IMR-90 (cell line): ENCODE measurements around the gene SYP. TPM values are rescaled to one million over a fixed set of nuclear protein-coding genes. Genes with fewer than 3 reads are reported as not detected.

Experiments used
- ATAC-seq: fragments of 200-7000 bp; cut with Tn5 transposase; 2 replicates; pipeline ENCODE4 v1.9.1; 2020; ENCODE audit warnings: low read depth, mild to moderate bottlenecking, moderate library complexity
- BruUV-seq: library from RNA; stranded (reverse); fragments of 400-500 nt; replicated peaks from 2 replicates; lab custom pipeline; 2021; lab: Mats Ljungman, UMichigan
- CTCF ChIA-PET: fragments of 300-600 bp; formaldehyde crosslinking; extraction: SDS; loops from one replicate; lab custom pipeline; 2021; ENCODE audit warnings: antibody characterized with exemption; lab: Yijun Ruan, JAX
- POLR2A ChIA-PET: fragments of 300-600 bp; sonication (Branson Sonifier 250); formaldehyde crosslinking; loops from one replicate; lab custom pipeline; 2022; ENCODE audit warnings: antibody characterized with exemption; ENCODE audit not compliant: unreplicated experiment; lab: Charles Lee
- DNase-seq: peaks from one replicate; pipeline ENCODE4 v3.0.0; 2013
- H2AFZ ChIP-seq: replicated peaks from 2 replicates; pipeline ENCODE3; 2013; ENCODE audit warnings: low read length, mild to moderate bottlenecking; ENCODE audit not compliant: poor library complexity
- H2AK5ac ChIP-seq: 2 replicates; pipeline ENCODE4 v1.6.1; 2013; ENCODE audit warnings: low read depth, low read length, inconsistent platforms
- H2AK9ac ChIP-seq: replicated peaks from 2 replicates; pipeline ENCODE3; 2013; ENCODE audit warnings: mild to moderate bottlenecking, low read depth, low read length, moderate library complexity; ENCODE audit not compliant: poor library complexity
- H2BK120ac ChIP-seq: 2 replicates; pipeline ENCODE4 v1.6.1; 2013; ENCODE audit warnings: low read depth, low read length, inconsistent platforms
- H2BK15ac ChIP-seq: 3 replicates; pipeline ENCODE4 v1.6.1; 2013; ENCODE audit warnings: low read depth, low read length, inconsistent platforms
- H2BK20ac ChIP-seq: 2 replicates; pipeline ENCODE4 v1.6.1; 2013; ENCODE audit warnings: low read depth, mild to moderate bottlenecking, inconsistent platforms, low read length, moderate library complexity
- H2BK5ac ChIP-seq: 2 replicates; pipeline ENCODE4 v1.6.1; 2013; ENCODE audit warnings: mild to moderate bottlenecking, low read depth, low read length, inconsistent platforms; ENCODE audit not compliant: poor library complexity, severe bottlenecking
- H3K14ac ChIP-seq: replicated peaks from 2 replicates; pipeline ENCODE4 v1.6.1; 2013; ENCODE audit warnings: low read depth, low read length, inconsistent platforms
- H3K18ac ChIP-seq: 2 replicates; pipeline ENCODE4 v1.6.1; 2013; ENCODE audit warnings: low read depth, low read length, control low read depth
- H3K23ac ChIP-seq: 2 replicates; pipeline ENCODE4 v1.6.1; 2013; ENCODE audit warnings: low read depth, low read length, inconsistent platforms
- H3K27ac ChIP-seq: 2 replicates; pipeline ENCODE4 v1.5.1; 2013; ENCODE audit warnings: mild to moderate bottlenecking, control low read depth, low read length; ENCODE audit not compliant: insufficient read depth
- H3K27me3 ChIP-seq: 2 replicates; pipeline ENCODE4 v1.6.1; 2013; ENCODE audit warnings: low read length; ENCODE audit not compliant: control insufficient read depth, insufficient read depth
- H3K36me3 ChIP-seq: 2 replicates; pipeline ENCODE4 v1.6.1; 2013; ENCODE audit warnings: low read length, mixed read lengths; ENCODE audit not compliant: control insufficient read depth, insufficient read depth
- H3K4ac ChIP-seq: 2 replicates; pipeline ENCODE4 v1.6.1; 2013; ENCODE audit warnings: low read depth, low read length, inconsistent platforms
- H3K4me1 ChIP-seq: 2 replicates; pipeline ENCODE4 v1.6.1; 2013; ENCODE audit warnings: low read length, mixed read lengths; ENCODE audit not compliant: control insufficient read depth, insufficient read depth
- H3K4me2 ChIP-seq: 2 replicates; pipeline ENCODE4 v1.6.1; 2013; ENCODE audit warnings: low read depth, mild to moderate bottlenecking, control low read depth, low read length, moderate library complexity
- H3K4me3 ChIP-seq: 2 replicates; pipeline ENCODE4 v1.5.1; 2013; ENCODE audit warnings: low read depth, mild to moderate bottlenecking, control low read depth, low read length, moderate library complexity; ENCODE audit not compliant: insufficient read depth
- H3K56ac ChIP-seq: 2 replicates; pipeline ENCODE4 v1.6.1; 2013; ENCODE audit warnings: low read length, inconsistent platforms; ENCODE audit not compliant: insufficient read depth; ENCODE audit errors: extremely low read depth
- H3K79me1 ChIP-seq, 2 experiments: 2 replicates each; pipeline ENCODE4 v1.6.1; 2013; ENCODE audit warnings: low read length in 2 of 2, inconsistent platforms in 1 of 2, low read depth in 1 of 2
- H3K9ac ChIP-seq: 2 replicates; pipeline ENCODE4 v1.6.1; 2013; ENCODE audit warnings: low read depth, low read length, control low read depth
- H3K9me1 ChIP-seq: 2 replicates; pipeline ENCODE4 v1.6.1; 2013; ENCODE audit warnings: low read length, inconsistent platforms; ENCODE audit not compliant: insufficient read depth
- H3K9me3 ChIP-seq: 2 replicates; pipeline ENCODE4 v1.6.1; 2013; ENCODE audit warnings: low read length; ENCODE audit not compliant: control insufficient read depth, insufficient read depth
- H4K20me1 ChIP-seq: 2 replicates; pipeline ENCODE4 v1.6.1; 2013; ENCODE audit warnings: low read length, inconsistent platforms; ENCODE audit not compliant: insufficient read depth
- H4K5ac ChIP-seq: 2 replicates; pipeline ENCODE4 v1.6.1; 2013; ENCODE audit warnings: mild to moderate bottlenecking, low read depth, low read length, control low read depth
- H4K8ac ChIP-seq, 2 experiments: 2 replicates each; pipeline ENCODE4 v1.6.1; 2013; ENCODE audit warnings: low read depth in 2 of 2, low read length in 2 of 2, control low read depth in 1 of 2, inconsistent platforms in 1 of 2
- H4K91ac ChIP-seq: 2 replicates; pipeline ENCODE4 v1.6.1; 2013; ENCODE audit warnings: low read depth, low read length, inconsistent platforms; ENCODE audit not compliant: insufficient read depth
- BHLHE40 ChIP-seq: fragments of 150-350 bp; IDR thresholded peaks from 2 replicates; pipeline ENCODE4 v1.6.1; 2016; ENCODE audit warnings: mild to moderate bottlenecking, low read depth, low read length
- FOS ChIP-seq: fragments of 150-350 bp; IDR thresholded peaks from 2 replicates; pipeline ENCODE4 v1.6.1; 2016; ENCODE audit warnings: low read depth, low read length
- POLR2A ChIP-seq: IDR thresholded peaks from 2 replicates; pipeline ENCODE4 v1.6.1; 2012; ENCODE audit warnings: mild to moderate bottlenecking, low read depth, low read length
- SMC3 ChIP-seq: fragments of 150-350 bp; IDR thresholded peaks from 2 replicates; pipeline ENCODE4 v1.6.1; 2016; ENCODE audit warnings: low read depth, mild to moderate bottlenecking, antibody characterized with exemption, low read length, moderate library complexity
- WGBS, 2 experiments: methylation state at CpG; one replicate each; pipeline versions ENCODE4 v1.1.5 to v1.1.7; 2013; ENCODE audit warnings: missing lambda C conversion rate in 2 of 2; ENCODE audit not compliant: insufficient read length in 1 of 2; ENCODE audit errors: extremely low coverage in 2 of 2; 5-methylcytosine and 5-hydroxymethylcytosine counted together
- dilution Hi-C: fragments of 300-500 bp; cut with HindIII; formaldehyde crosslinking; loops from one replicate; pipeline ENCODE4 v1.14.3; 2018; ENCODE audit warnings: low sequenced_read_pairs; ENCODE audit not compliant: unreplicated experiment
- in situ Hi-C: fragments of 300-500 bp; cut with MboI; formaldehyde crosslinking; loops from 3 replicates; pipeline ENCODE4 v1.14.3; 2019; ENCODE audit warnings: low sequenced_read_pairs, inconsistent platforms, mixed read lengths
- intact Hi-C: fragments of 100-400 bp; cut with micrococcal nuclease; formaldehyde crosslinking; loops from 2 replicates; pipeline ENCODE4 v1.10.0; 2022
- polyA plus RNA-seq, 3 experiments: library from polyadenylated mRNA; depleted of rRNA; stranded (reverse); fragments of >200 nt; gene quantifications; 2 replicates each; pipeline ENCODE4 v1.2.3, GENCODE V29; 2012; ENCODE audit warnings: low replicate concordance in 1 of 3
- total RNA-seq: library from RNA; depleted of rRNA; stranded (reverse); fragments of >200 nt; gene quantifications from 2 replicates; pipeline ENCODE4 v1.2.3, GENCODE V29; 2012

The SYP gene
- total and polyA plus RNA-seq, 2 of the 4 experiments (the other 2 are of a cell fraction): under 0.01 to 0.05 TPM

DNA sequence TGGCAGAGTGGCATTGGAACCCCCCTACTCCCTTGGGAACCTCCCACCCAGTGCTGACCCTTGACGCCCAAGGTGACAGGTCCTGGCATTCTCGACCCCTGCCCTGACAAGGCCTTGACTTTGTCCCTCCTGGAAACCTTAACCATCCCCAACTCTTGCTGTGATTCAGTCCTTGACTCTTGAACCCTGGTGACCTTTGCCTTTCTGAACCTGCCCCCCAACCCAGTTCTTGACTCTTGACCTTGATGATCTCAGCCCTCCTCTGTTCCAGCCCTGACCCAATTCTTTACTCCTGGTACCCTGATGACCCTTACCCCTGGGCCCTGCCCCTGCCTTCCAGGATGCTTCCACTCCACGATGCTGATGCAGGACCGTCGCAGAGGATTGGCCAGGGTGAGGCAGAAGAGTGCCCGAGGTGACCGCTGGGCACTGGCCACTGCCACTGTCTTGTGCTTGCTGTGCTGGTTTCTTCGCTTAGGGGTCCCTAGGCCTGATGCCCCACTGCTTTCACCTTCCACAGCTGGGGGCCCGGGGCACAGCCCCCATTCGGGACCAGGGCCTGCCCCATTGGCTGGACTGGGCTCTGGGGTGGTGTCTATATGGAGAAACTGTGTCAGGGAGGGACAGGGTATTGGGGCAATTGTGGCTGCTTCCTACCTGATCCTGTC is 31.5 kb upstream of the SYP start:
- H2BK5ac ChIP-seq: no peak overlapping the region
- H2AK5ac ChIP-seq: no peak overlapping the region
- 86% methylated on average over 4 of the region's 10 CpGs; no CpG with 5 or more reads in 1 of the 2 experiments for WGBS, 2 experiments
- CTCF ChIA-PET: no interaction called here
- no peak overlapping the region for H3K4me3 ChIP-seq
- H2BK15ac ChIP-seq: no peak overlapping the region
- H2BK20ac ChIP-seq: no peak overlapping the region
- H3K27me3 ChIP-seq: no peaks in the 10 kb centered on the region; the same call in 1 of the 2 replicates
- POLR2A ChIA-PET: no interaction called here
- dilution Hi-C loops: no loop called here
- no peak overlapping the region for H3K14ac ChIP-seq
- H4K8ac ChIP-seq: no peak overlapping the region
- H3K9ac ChIP-seq: no peak overlapping the region
- ATAC-seq: no peak
- H3K36me3 ChIP-seq: no peaks in the 10 kb centered on the region
- H3K23ac ChIP-seq: no peak overlapping the region
- no peaks in the 10 kb centered on the region for H3K9me1 ChIP-seq
- H3K4ac ChIP-seq: no peak overlapping the region
- no peak overlapping the region for H2AK9ac ChIP-seq
- TF ChIP-seq FOS (no peak), BHLHE40 (no peak), SMC3 (no peak), POLR2A (no peak)
- H4K5ac ChIP-seq: no peak overlapping the region
- H2BK120ac ChIP-seq: no peak overlapping the region
- H3K56ac ChIP-seq: no peak overlapping the region
- H3K18ac ChIP-seq: no peak overlapping the region
- H3K9me3 ChIP-seq: peaks cover 3% of the 10 kb centered on the region; the same call in 1 of the 2 replicates
- peaks cover 0 to 3% of the 10 kb centered on the region in 2 experiments; a peak in 1 of 4 replicates for H3K79me1 ChIP-seq
- no peak overlapping the region for H4K91ac ChIP-seq
- intact Hi-C loops: no loop called here
- no peak for DNase-seq
- H3K27ac ChIP-seq: no peak overlapping the region
- BruUV-seq: no TSS peak
- H3K4me1 ChIP-seq: no peaks in the 10 kb centered on the region
- no peaks in the 10 kb centered on the region for H4K20me1 ChIP-seq
- H2AFZ ChIP-seq: no peak overlapping the region
- in situ Hi-C loops: no loop called here
- no peak overlapping the region for H3K4me2 ChIP-seq
